HCT116 (cell line): ENCODE data around the gene OR8G1. TPM values are rescaled to one million over a fixed set of nuclear protein-coding genes. Genes with fewer than 3 reads are reported as not detected.

ENCODE experiments used
- ATAC-seq: fragments of 200-7000 bp; cut with Tn5 transposase; 2 replicates; pipeline ENCODE4 v1.9.1; 2020; ENCODE audit warnings: mild to moderate bottlenecking, moderate library complexity
- BruUV-seq: library from RNA; stranded (reverse); fragments of 400-500 nt; replicated peaks from 2 replicates; lab custom pipeline; 2021; lab: Mats Ljungman, UMichigan
- CTCF ChIA-PET: fragments of 300-600 bp; sonication (Branson Sonifier 250); formaldehyde crosslinking; loops from one replicate; lab custom pipeline; 2021; ENCODE audit warnings: antibody characterized with exemption; lab: Charles Lee
- POLR2A ChIA-PET: fragments of 300-600, 350-600 bp; sonication (Branson Sonifier 250); formaldehyde crosslinking; loops from one replicate; lab custom pipeline; 2021; ENCODE audit warnings: antibody characterized with exemption; lab: Charles Lee
- RAD21 ChIA-PET, 2 experiments: fragments of 300-600 bp; sonication (Branson Sonifier 250); formaldehyde crosslinking; loops; one replicate each; lab custom pipeline; 2023; ENCODE audit warnings: low total read pairs in 2 of 2; ENCODE audit not compliant: uncharacterized antibody in 2 of 2, unreplicated experiment in 2 of 2, low non-redundant PET in 1 of 2; lab: Charles Lee
- DNase-seq: peaks from one replicate; pipeline ENCODE4 v3.0.0-alpha.2; 2010; ENCODE audit warnings: low read depth, low spot score
- H2AFZ ChIP-seq: fragments of 200-600 bp; shearing (Covaris generic), sonication (generic); 2 replicates; pipeline ENCODE4 v1.6.1; 2017; ENCODE audit warnings: low read depth, mixed run types, mixed read lengths, antibody characterized with exemption, low read length; ENCODE audit not compliant: poor library complexity, severe bottlenecking
- H3K27ac ChIP-seq: 2 replicates; pipeline ENCODE4 v1.5.1; 2012; ENCODE audit warnings: low read depth, low read length
- H3K27me3 ChIP-seq: fragments of 200-600 bp; sonication (generic); 2 replicates; pipeline ENCODE4 v1.6.1; 2016; ENCODE audit warnings: mixed run types, low read length, mixed read lengths; ENCODE audit not compliant: insufficient read depth
- H3K36me3 ChIP-seq, 2 experiments: fragments of 200-500 bp in 1 of 2; fragments of 200-600 bp in 1 of 2; sonication (Bioruptor generic) in 1 of 2; sonication (generic) in 1 of 2; 2 replicates each; pipeline versions ENCODE4 v1.5.1 to v1.6.1; 2014 to 2016; ENCODE audit warnings: low read length in 2 of 2, inconsistent platforms in 1 of 2, mixed read lengths in 1 of 2, mixed run types in 1 of 2; ENCODE audit not compliant: insufficient read depth in 2 of 2, control insufficient read depth in 1 of 2
- H3K4me1 ChIP-seq, 2 experiments: fragments of 200-600 bp in 1 of 2; sonication (generic) in 1 of 2; 2 replicates each; pipeline versions ENCODE4 v1.5.1 to v1.6.1; 2012 to 2017; ENCODE audit warnings: low read length in 2 of 2, inconsistent platforms in 1 of 2, mild to moderate bottlenecking in 1 of 2, mixed read lengths in 1 of 2, mixed run types in 1 of 2, moderate library complexity in 1 of 2; ENCODE audit not compliant: insufficient read depth in 2 of 2, control insufficient read depth in 1 of 2
- H3K4me2 ChIP-seq: fragments of 200-600 bp; sonication (generic); 2 replicates; pipeline ENCODE4 v1.6.1; 2017; ENCODE audit warnings: mixed run types, low read length, mixed read lengths
- H3K4me3 ChIP-seq, 2 experiments: fragments of 200-600 bp in 1 of 2; sonication (generic) in 1 of 2; replicated peaks in 1 of 2; 2 replicates each; pipeline ENCODE4 v1.5.1; 2011 to 2016; ENCODE audit warnings: low read length in 2 of 2, control low read depth in 1 of 2, low read depth in 1 of 2, mild to moderate bottlenecking in 1 of 2, mixed read lengths in 1 of 2, mixed run types in 1 of 2
- H3K79me2 ChIP-seq: fragments of 200-600 bp; sonication (generic); 2 replicates; pipeline ENCODE4 v1.6.1; 2017; ENCODE audit warnings: mild to moderate bottlenecking, mixed run types, low read length, moderate library complexity, mixed read lengths; ENCODE audit not compliant: insufficient read depth
- H3K9ac ChIP-seq: fragments of 200-600 bp; sonication (generic); 2 replicates; pipeline ENCODE4 v1.6.1; 2016; ENCODE audit warnings: low read length, mixed read lengths
- H3K9me2 ChIP-seq: fragments of 200-600 bp; sonication (generic), shearing (Covaris generic); 2 replicates; pipeline ENCODE4 v1.6.1; 2017; ENCODE audit warnings: mixed run types, mild to moderate bottlenecking, moderate library complexity; ENCODE audit not compliant: insufficient read depth
- H3K9me3 ChIP-seq, 2 experiments: fragments of 200-500 bp in 1 of 2; fragments of 200-600 bp in 1 of 2; sonication (Bioruptor generic) in 1 of 2; sonication (generic) in 1 of 2; 2 replicates each; pipeline ENCODE4 v1.6.1; 2014 to 2017; ENCODE audit warnings: low read length in 2 of 2, mixed read lengths in 2 of 2, inconsistent platforms in 1 of 2, low read depth in 1 of 2, mild to moderate bottlenecking in 1 of 2, mixed run types in 1 of 2, moderate library complexity in 1 of 2; ENCODE audit not compliant: control insufficient read depth in 1 of 2, insufficient read depth in 1 of 2
- H4K20me1 ChIP-seq: fragments of 200-600 bp; sonication (generic), shearing (Covaris generic); 2 replicates; pipeline ENCODE4 v1.6.1; 2017; ENCODE audit warnings: mixed run types, mild to moderate bottlenecking, moderate library complexity; ENCODE audit not compliant: insufficient read depth
- ATF3 ChIP-seq: IDR thresholded peaks from 2 replicates; pipeline ENCODE4 v1.6.1; 2012
- EGR1 ChIP-seq: IDR thresholded peaks from 2 replicates; pipeline ENCODE4 v1.6.1; 2012; ENCODE audit warnings: low read depth
- ELF1 ChIP-seq: IDR thresholded peaks from 2 replicates; pipeline ENCODE4 v1.6.1; 2012; ENCODE audit warnings: low read depth, borderline replicate concordance
- JUND ChIP-seq: IDR thresholded peaks from 2 replicates; pipeline ENCODE4 v1.6.1; 2012
- MAX ChIP-seq: IDR thresholded peaks from 2 replicates; pipeline ENCODE4 v1.6.1; 2012
- POLR2AphosphoS5 ChIP-seq: IDR thresholded peaks from 2 replicates; pipeline ENCODE4 v1.6.1; 2011; ENCODE audit warnings: mild to moderate bottlenecking, low read depth, low read length, moderate library complexity
- RAD21 ChIP-seq: IDR thresholded peaks from 2 replicates; pipeline ENCODE4 v1.6.1; 2012; ENCODE audit warnings: low read depth, mild to moderate bottlenecking
- intact Hi-C: fragments of 100-400 bp; cut with micrococcal nuclease; formaldehyde crosslinking; loops from 2 replicates; pipeline ENCODE4 v1.10.0; 2022
- total RNA-seq: library from RNA; stranded (reverse); gene quantifications from one replicate; pipeline ENCODE4 v1.2.1, GENCODE V29; 2021; ENCODE audit not compliant: unreplicated experiment
- TF ChIP-seq, protein P1 (sequence below), 3 experiments: fragments of 200-600 bp in 1 of 3; sonication (generic) in 1 of 3; IDR thresholded peaks in 2 of 3; conservative IDR thresholded peaks in 1 of 3; 2 replicates each; pipeline ENCODE4 v1.5.1; 2012 to 2017; ENCODE audit warnings: low read depth in 2 of 3, low read length in 2 of 3, antibody characterized with exemption in 1 of 3, borderline replicate concordance in 1 of 3, control low read depth in 1 of 3, mild to moderate bottlenecking in 1 of 3, mixed read lengths in 1 of 3, mixed run types in 1 of 3, moderate library complexity in 1 of 3; ENCODE audit not compliant: insufficient read depth in 1 of 3
- TF ChIP-seq, protein P2 (sequence below): IDR thresholded peaks from 2 replicates; pipeline ENCODE4 v1.6.1; 2012; ENCODE audit warnings: low read depth

Gene OR8G1
- total RNA-seq, 1 experiment from 2014 or later = not detected

- no peak overlapping the region for H3K4me3 ChIP-seq
- H3K9me3 ChIP-seq = no peaks in the 10 kb centered on the region
- ChIA-PET POLR2A (no interaction called here), RAD21 (no interaction called here), CTCF (no interaction called here)
- H3K27ac ChIP-seq = no peak overlapping the region
- no peaks in the 10 kb centered on the region for H3K79me2 ChIP-seq
- no peaks in the 10 kb centered on the region for H3K9me2 ChIP-seq
- ATAC-seq (no peak), DNase-seq (no peak)
- intact Hi-C loops = no loop called here
- no peaks in the 10 kb centered on the region for H4K20me1 ChIP-seq
- H3K4me1 ChIP-seq = no peaks in the 10 kb centered on the region
- BruUV-seq = no TSS peak
- no peak for TF ChIP-seq ELF1
- no peak for TF ChIP-seq EGR1
- TF ChIP-seq POLR2AphosphoS5 = no peak
- no peak for TF ChIP-seq JUND
- TF ChIP-seq, protein P1, sequence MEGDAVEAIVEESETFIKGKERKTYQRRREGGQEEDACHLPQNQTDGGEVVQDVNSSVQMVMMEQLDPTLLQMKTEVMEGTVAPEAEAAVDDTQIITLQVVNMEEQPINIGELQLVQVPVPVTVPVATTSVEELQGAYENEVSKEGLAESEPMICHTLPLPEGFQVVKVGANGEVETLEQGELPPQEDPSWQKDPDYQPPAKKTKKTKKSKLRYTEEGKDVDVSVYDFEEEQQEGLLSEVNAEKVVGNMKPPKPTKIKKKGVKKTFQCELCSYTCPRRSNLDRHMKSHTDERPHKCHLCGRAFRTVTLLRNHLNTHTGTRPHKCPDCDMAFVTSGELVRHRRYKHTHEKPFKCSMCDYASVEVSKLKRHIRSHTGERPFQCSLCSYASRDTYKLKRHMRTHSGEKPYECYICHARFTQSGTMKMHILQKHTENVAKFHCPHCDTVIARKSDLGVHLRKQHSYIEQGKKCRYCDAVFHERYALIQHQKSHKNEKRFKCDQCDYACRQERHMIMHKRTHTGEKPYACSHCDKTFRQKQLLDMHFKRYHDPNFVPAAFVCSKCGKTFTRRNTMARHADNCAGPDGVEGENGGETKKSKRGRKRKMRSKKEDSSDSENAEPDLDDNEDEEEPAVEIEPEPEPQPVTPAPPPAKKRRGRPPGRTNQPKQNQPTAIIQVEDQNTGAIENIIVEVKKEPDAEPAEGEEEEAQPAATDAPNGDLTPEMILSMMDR (IDR thresholded peaks at IDR 0.05 in 2 of 3, conservative IDR thresholded peaks at IDR 0.05 in 1 of 3; ENCODE audit: borderline replicate concordance in 1 of 3, insufficient read depth in 1 of 3, low read depth in 2 of 3, low read length in 2 of 3) = no peak
- TF ChIP-seq MAX = no peak
- TF ChIP-seq, protein P2, sequence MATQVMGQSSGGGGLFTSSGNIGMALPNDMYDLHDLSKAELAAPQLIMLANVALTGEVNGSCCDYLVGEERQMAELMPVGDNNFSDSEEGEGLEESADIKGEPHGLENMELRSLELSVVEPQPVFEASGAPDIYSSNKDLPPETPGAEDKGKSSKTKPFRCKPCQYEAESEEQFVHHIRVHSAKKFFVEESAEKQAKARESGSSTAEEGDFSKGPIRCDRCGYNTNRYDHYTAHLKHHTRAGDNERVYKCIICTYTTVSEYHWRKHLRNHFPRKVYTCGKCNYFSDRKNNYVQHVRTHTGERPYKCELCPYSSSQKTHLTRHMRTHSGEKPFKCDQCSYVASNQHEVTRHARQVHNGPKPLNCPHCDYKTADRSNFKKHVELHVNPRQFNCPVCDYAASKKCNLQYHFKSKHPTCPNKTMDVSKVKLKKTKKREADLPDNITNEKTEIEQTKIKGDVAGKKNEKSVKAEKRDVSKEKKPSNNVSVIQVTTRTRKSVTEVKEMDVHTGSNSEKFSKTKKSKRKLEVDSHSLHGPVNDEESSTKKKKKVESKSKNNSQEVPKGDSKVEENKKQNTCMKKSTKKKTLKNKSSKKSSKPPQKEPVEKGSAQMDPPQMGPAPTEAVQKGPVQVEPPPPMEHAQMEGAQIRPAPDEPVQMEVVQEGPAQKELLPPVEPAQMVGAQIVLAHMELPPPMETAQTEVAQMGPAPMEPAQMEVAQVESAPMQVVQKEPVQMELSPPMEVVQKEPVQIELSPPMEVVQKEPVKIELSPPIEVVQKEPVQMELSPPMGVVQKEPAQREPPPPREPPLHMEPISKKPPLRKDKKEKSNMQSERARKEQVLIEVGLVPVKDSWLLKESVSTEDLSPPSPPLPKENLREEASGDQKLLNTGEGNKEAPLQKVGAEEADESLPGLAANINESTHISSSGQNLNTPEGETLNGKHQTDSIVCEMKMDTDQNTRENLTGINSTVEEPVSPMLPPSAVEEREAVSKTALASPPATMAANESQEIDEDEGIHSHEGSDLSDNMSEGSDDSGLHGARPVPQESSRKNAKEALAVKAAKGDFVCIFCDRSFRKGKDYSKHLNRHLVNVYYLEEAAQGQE = no peak
- TF ChIP-seq RAD21 = no peak
- no peak for TF ChIP-seq ATF3
- H2AFZ ChIP-seq = no peak overlapping the region
- H3K36me3 ChIP-seq = no peaks in the 10 kb centered on the region
- no peak overlapping the region for H3K9ac ChIP-seq
- no peak overlapping the region for H3K4me2 ChIP-seq
- peaks cover 9% of the 10 kb centered on the region; the same call in 1 of the 2 replicates for H3K27me3 ChIP-seq
Observed at GRCh38 chr11:124294687-124295086, 53.8 kb downstream of the OR8G1 start.
